ENCODE data around the gene H2AZ2.
"Not testable (repeated sequence)": the region's sequence is repeated elsewhere in the genome, so short reads cannot be mapped to it uniquely, and the experiment has no call there.

The H2AZ2 gene

DNA sequence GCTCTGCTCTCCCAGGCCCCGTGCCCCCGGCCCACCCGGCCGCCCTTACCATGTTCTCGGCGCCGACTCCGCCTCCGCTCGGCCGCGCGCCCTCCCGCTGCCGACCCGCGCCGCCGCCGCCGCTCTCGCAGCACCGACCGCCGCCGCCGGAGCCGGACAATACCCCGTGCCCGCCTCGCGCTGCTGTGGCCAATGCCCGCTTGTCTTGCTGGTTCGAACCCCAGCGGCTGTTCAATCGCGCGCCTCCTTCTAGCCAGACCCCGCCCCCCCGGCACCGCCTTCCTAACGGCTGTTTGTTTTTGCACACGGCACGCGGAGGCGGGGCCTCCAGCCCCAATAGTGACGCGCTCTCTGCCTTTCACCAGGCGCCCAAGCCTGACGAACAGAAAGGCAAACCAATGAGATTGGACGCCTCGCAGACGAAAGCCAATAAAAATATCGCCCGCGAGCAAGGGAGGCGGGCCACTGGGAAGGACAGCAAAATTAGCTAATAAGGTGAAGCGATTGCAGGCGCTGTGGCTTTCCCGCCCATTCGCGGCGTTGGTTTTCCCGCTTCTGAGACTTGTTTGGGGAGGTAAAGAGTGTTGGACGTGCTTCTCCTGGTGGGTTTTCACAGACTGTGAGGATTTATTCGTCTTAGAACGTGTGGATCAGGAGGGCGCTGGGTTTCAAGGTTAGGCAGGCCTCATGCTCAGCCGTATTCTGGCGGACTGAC is at the start of gene H2AZ2:
Gene H2AZ2, minus strand, starts transcription at position 168 of the 715 bp plus-strand sequence. Its CDS starts 116 bp downstream, at position 52.
- DNase-seq (ENCODE audit: low read depth in 1 of 2, low spot score in 1 of 2) = peak; percentile 99 to 100

DNA sequence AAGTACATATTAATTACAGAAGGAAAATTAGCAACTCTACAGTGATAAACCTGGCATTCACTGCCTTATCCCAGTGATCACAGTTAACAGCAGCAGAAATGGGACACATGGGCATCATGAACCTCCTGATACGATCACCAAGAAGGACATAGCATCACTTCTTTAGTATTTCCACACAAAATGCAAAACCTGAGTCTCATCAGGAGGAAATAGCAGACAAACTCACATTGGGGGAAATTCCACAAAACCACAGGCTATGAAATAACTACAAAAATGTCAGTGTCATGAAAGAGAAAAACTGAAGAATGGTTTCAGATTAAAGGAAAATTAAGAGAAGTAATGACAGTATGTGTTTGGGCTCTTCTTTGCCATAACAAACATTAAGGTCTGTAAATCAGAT is 49.4 kb upstream of the H2AZ2 start:
- no peak for DNase-seq (ENCODE audit: low read depth in 1 of 2, low spot score in 1 of 2)

DNA sequence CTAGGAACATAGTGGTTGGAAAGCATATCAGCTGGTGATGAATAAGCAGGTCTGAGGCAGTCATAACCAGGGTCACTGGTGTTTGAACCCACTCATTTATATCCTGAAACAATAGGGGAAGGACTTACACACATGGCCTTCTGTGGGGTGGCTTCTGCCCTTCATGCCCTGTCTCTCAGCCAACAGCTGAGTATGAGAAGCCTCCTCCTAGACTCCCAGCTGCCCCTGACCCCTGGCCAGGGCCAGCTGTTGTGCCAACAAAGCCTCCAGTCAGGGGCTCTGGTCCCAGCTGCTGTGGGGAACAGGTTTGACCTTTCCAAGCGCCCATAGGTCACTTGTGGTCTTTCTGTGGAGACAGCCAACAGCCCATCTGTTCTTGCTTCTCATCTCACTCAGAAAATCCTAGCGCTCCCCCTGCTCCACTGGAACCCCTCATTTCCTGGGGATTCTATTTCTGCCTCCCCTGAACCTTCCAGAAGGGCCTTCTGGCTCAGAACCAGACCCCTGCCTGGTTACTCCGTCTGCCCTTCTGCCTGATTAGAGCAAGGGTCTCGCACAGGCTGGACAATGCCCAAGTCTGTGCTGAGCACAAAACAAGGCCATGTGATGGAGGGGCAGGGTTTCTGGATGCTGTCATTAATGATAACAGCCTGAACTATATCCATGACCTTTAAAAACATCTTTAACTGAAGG is 47.1 kb upstream of the H2AZ2 start:
- DNase-seq (ENCODE audit: low read depth in 1 of 2, low spot score in 1 of 2) = no peak

DNA sequence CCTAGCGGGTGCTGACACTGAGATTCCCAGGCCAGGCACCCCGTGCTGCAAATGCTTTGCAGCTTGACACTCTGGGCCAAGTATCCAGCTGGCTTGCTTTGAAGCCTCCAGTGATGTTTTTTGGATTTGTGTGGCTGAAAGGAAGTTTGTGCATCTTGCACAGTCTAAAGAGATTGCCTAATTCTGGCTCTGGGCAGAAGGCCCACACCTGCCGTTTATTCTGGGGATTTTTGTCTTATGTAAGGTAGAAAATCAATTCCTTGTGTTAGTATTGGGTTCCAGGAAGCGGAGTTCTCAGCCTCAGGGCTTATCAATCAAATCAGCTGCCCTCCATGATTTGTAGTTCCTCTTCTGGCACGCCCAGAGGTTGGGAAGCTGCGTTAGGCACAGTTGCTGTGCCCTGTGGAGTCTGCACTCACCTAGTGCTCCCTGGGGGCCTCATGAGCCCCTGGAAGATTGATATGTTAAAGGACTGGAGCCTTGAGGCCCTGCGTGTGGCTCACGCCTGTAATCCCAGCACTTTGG is 45.9 kb upstream of the H2AZ2 start:
- DNase-seq (ENCODE audit: low read depth in 1 of 2, low spot score in 1 of 2) = no peak

DNA sequence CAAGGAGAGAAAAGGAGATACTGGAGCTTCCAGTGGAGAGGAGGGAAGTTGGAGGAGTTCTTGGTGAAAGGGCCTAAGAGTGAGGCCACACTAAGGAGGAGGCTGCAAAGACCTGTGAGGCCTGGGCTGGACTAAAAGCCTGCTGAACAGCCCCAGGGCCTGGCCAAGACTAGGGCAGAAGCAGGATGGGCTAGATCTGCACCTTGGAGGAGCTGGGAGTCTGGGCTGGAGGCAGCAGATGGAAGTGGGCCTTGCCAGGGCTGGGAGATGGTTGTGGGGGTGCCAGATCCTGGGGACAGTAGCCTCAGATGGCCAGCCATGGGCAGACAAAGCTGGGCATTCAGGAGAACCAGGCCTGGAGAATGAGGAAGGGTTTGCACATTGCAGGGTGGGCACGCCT is 43.9 kb upstream of the H2AZ2 start:
- DNase-seq (ENCODE audit: low read depth in 1 of 2, low spot score in 1 of 2) = no peak

DNA sequence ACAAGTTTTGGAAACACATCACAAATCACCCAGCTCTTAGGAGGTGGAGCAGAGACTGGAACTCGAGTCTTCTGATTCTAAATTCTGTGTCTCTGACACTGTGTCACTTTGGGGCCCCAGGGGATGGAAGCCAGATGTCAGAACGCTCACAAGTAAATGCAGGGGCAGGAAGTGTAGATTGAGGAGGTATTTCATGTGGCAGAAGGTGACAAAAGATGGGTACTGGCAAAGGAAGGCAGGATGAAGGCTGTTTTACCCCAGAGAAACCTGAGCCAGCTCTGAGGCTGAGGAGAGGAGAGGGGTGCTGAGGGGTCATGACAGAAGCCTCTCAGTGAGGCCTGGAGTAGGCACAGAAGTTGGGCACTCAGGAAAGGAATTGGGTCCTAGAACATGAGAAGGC is 43.5 kb upstream of the H2AZ2 start:
- DNase-seq (ENCODE audit: low read depth in 1 of 2, low spot score in 1 of 2) = peak in 1 of 2 donors; percentile 13

DNA sequence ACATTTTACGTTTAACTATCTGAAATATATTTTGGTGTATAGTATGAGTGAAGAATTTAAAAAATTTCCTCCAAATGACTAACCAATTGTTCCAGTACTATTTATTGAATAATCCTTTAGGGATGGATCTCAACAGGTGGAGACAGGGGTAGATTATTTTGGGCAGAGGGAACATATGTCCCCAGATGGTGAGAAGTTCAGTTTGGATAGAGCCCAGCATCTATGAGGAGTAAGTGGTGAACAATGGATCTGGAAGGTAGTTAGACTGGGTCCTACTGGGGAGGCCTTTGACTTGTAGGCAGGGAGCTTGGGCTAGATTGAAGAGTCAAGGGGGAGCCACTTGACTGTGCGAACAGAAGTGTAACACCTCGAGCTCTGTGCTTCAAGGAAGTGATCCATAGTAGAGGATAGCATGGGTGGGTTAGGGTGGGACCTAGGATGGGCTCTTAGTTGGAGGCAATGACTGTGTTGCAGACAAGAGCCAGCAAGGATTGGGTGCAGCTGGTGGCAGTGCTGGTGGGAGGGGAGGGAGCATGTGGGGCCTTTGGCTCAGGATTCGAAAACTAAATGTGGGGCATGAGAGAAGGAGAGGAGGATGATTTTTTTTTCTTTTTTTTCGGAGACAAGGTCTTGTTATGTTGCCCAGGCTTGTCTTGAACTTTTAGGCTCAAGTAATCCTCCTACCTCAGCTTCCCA is 41.3 kb upstream of the H2AZ2 start:
- no peak for DNase-seq (ENCODE audit: low read depth in 1 of 2, low spot score in 1 of 2)

DNA sequence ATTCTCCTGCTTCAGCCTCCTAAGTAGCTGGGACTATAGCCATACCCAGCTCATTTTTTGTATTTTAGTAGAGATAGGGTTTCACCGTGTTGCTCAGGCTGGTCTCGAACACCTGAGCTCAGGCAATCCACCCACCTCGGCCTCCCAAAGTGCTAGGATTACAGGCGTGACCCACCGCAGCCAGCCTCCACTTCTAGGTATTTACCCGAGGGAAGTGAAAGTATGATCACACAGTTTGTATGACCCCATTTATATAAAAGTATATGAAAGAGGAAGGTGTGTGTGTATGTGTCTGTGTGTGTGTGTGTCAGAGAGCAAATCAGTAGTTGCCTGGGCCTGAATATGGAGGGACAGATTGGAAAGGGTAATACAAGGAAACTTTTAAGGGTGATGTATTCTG is 39.4 kb upstream of the H2AZ2 start:
- DNase-seq (ENCODE audit: low read depth in 1 of 2, low spot score in 1 of 2) = no peak

DNA sequence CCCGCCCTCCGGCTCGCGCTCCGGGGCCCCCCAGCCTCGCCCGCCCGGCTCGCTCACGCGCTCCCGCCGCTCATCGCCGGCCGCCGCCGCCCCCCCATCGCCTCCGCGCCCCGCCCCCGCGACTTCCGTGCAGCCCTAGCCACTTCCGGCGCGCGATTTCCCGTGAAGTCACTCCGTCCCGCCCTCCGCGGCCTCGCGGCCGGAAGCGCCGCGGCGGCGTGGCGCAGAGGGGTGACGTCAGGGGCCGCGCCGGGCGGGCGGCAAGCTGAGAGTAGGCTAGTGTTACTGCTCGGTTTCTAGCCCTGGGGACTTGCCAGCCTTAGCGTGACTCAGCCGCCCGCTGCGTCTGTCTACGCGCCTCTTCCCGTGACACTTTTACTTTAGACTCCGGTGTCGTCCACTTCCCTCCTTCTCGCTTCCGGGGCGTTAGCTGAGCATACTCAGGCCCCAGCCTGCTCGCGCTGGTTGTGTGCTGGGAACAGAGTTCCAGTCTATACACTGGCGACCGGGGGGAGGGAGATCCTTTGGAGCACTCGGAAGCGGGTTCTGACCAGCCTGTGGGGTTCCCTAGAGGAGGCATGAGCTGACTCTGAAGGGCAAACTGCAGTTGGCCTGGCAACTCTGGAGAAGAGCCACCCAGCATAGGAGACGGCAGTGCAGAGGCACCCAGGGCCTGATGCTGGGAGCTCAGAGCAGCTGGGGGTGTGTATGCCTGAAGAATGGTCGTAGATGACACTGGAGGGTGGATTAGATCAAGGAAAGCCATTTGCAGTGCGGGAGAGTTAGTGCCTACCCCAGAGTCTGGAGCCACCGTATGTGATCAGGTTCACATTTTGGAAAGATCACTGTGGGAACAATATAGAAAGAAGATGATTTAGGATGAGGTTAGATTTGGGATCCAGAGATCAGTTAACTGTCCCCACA is 37.8 kb upstream of the H2AZ2 start, which contains the start of gene PURB:
Gene PURB, minus strand, starts transcription at position 137 of the 924 bp plus-strand sequence. CDS start 182 bp downstream, outside the sequence.
- peak; percentile 92 to 94 for DNase-seq (ENCODE audit: low read depth in 1 of 2, low spot score in 1 of 2)

DNA sequence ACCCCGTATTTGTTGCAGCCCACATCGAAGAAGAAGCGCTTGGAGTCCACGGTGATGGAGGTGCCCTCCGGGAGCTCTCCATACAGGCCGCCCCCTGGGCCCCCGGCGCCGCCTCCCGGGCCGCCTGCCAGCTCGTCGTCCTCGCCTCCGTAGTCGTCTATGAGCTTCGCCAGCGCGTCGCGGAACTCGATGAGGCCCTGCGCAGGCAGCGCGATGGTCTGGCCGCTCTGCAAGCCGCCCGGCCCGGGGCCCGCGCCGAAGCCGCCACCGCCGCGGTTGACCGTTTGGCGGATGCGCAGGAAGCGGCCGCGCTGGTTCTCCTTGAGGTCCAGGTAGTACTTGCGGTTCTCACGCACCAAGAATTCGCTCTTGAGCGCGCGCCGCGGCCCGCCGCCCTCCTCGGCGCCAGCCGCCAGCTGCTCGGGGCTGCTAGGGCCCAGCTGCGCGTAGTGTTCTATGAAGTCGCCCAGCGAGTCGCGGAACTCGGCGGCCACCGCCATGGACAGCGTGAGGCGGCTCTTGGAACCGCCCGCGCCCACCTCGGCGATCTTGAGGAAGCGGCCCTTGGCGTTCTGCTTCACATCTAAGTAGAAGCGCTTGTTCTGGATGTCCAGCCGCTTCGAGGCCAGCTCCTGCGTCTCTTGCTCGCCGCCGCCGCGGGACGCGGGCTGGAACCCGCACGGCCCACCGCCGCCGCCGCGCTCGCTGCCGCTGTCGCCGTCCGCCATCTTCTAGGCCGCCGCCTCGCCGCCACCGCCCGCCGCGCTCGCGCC is 36.9 kb upstream of the H2AZ2 start:
- DNase-seq (ENCODE audit: low read depth in 1 of 2, low spot score in 1 of 2) = peak in 1 of 2 donors; percentile 10

DNA sequence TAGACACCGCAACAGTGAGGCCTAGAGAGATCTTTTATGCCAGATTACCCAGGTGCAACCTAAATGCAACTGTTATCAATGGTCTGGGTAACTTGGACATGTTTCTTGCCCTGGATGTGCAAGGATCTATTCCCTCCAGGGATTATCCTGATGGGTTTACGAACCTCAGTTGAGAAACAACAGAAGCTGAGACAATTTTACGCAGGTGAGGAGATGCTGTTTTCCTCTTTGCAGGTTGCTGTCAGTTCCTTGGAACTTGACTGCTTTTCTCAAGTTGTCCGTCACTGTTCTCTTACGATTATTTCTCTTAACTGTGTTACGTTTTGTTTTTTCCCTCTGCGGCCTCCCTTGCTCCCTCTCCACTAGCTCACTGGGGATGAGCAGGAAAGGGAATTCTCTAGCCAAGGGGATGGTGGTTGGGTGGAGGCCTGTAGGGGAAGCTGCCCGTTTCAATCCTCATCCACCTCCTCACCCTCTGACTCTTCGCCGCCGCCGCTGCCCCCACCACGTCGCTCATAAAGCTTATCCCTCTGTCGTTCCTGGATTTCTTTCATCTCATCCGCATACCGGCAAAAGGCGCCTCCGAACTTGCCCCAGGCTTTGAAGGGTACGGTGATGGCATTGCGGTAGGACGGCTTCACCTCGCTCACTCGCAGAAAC is 36.2 kb upstream of the H2AZ2 start:
- DNase-seq (ENCODE audit: low read depth in 1 of 2, low spot score in 1 of 2) = no peak

DNA sequence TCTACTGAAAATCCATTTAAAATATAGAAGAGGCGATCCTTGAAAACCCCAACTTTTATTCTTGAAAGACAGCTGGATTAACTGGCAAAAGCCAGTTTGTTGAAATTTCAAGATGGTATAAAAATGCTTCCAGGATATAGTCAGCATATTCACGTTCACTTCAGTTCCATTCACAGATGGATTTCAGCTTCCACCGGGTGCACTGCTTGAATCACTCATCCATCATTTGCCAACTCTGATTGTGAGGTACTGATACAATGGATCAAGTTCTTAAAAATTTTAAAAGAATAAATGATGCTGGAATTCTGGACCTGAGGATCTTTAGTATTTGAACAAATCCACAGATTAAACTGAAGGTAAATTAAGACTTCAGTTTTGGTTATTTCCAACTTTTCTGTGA is 35.0 kb upstream of the H2AZ2 start:
- no peak for DNase-seq (ENCODE audit: low read depth in 1 of 2, low spot score in 1 of 2)

DNA sequence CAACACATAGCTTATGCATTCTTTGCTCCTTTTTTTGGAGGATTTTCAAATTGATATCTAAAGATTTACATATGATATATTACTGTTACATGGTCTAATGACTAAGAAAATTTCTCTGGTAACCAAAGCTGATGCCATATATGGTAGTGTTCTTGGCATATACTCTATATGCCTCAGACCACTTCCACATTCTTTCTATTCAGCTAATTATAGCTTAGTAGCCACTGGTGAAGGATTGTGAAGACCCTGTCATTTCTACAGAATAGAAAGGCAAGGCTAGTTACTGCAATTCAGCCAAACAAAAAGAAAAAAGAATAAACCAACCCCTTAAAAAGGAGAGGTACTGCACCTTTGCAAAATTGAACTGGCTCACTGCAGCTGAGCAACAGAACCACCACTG is 33.7 kb upstream of the H2AZ2 start:
- no peak for DNase-seq (ENCODE audit: low read depth in 1 of 2, low spot score in 1 of 2)

DNA sequence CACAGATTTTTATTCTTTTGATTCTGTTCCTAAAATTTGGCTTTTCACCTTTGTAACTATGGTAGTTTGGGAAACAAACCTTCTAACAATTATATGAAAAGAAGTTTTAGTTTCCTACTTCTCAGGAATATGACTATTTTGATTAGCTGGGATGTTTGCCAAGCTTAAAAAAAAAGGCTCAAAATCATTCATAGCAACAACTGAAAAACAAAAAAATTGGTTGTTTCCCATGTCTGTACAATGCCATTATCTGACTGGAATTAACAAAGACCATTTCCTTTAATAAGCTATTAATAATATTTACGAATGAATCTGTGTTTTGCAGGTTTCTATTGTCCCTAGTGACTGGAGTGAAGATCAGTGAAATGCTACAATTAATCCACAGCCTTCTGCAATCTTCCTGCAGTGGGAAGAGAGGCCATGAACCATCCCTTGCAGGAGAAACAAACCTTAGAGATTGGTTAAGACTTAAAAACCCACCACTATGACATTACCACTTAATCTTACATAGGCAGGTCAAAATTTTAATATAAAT is 33.2 kb upstream of the H2AZ2 start:
- DNase-seq (ENCODE audit: low read depth in 1 of 2, low spot score in 1 of 2) = no peak

DNA sequence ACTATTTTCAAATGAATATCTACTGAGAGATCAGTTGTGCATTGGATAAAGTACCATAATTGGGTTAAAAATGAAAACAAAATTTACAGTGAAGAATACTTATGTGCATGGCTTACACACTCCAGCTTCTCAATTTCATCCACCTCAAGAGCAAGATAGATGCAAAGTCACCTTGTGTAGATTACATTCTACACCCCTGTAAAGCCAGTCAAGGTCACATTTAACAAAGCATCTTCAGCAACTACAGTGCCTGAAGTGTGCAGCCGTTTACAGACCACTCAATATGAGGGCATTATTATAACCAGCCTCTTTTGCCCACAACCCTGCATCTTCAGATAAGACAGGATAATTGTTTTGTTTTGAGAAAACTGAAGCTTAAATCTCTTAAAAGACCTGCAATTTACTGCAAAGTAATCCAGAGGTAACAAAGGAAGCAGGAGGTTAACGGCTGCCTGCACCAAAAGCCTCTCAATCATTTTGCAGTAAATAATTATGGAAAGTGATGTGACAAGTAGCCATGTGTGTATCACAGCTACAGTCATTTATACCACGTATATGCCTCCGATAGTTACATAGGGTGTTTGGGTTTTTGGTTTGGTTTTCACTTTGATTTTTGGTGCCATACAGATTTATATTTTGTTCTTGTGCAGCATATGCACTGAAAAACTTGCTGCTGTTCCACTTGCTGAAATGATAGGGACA is 32.6 kb upstream of the H2AZ2 start:
- no peak for DNase-seq (ENCODE audit: low read depth in 1 of 2, low spot score in 1 of 2)

DNA sequence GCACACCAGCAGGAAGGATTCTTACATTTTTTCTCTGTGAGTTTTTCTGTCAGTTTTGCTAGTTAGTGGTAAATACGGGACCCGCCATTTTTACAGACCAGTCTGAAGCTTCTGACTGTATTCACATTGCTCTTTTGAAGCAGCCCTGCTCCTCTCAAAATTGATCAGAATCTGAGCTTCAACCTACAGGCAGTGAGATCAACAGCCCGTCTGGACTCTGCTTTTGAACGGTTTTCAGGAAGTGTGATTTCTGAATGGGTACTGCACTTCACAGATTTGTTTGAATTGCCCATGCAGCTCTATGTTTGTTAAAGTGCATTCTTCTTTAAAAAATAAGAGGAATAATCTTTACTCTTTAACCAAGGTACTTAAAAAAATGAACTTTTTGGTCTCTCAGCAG is 28.5 kb upstream of the H2AZ2 start:
- no peak for DNase-seq (ENCODE audit: low read depth in 1 of 2, low spot score in 1 of 2)

DNA sequence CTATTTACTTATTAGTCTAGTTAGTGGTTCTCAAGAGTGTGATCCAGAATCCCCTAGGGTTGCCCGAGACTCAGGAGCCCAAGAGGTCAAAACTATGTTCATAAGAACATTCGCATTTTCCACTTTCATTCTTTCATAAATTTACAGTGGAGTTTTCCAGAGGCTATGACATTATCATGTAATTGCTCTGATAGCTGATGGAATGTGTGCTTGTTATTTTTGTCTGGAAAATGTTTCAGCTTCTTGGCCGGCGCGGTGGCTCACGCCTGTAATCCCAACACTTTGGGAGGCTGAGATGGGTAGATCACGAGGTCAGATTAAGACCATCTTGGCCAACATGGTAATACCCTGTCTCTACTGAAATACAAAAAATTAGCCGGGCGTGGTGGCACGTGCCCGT is 27.4 kb upstream of the H2AZ2 start:
- no peak for DNase-seq (ENCODE audit: low read depth in 1 of 2, low spot score in 1 of 2)

DNA sequence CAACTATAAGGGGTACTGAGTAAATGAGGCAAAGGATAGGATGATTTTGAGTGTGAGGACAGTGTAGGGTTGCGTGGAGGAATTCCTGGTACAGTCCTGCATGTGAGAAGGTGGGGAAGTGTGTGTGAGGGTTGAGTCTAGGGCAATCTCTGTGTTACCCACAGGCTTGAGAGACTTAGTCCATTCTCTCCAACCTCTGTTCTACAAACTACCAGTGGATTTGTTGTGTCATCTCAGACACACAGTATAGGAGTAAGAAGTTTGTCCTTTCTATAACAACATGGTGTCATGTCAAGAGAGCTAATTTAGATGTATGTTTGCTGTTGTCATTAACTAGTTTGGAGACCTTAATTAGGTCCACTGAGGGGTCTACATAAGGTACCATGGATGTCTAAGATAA is 24.9 kb upstream of the H2AZ2 start:
- no peak for DNase-seq (ENCODE audit: low read depth in 1 of 2, low spot score in 1 of 2)

DNA sequence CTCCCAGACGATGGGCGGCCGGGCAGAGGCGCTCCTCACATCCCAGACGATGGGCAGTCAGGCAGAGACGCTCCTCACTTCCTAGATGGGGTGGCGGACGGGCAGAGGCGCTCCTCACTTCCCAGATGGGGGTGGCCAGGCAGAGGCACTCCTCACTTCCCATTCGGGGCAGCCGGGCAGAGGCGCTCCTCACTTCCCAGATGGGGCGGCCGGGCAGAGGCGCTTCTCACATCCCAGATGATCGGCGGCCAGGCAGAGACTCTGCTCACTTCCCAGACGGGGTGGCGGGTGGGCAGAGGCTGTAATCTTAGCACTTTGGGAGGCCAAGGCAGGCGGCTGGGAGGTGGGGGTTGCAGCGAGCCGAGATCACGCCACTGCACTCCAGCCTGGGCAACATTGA is 24.0 kb upstream of the H2AZ2 start:
- not testable (repeated sequence) for DNase-seq (ENCODE audit: low read depth in 1 of 2, low spot score in 1 of 2)

Measured in activated CD4-positive, alpha-beta T cell treated with anti-CD3 and anti-CD28 coated beads, Interleukin-2, amount 50 U/mL, for 24 hours (primary cell).